Fibroblast of lung (primary cell): ENCODE data around the gene SNX20. TPM values are rescaled to one million over a fixed set of nuclear protein-coding genes. Genes with fewer than 3 reads are reported as not detected.

Experiments
- DNase-seq, 2 donors: peaks; one replicate each; pipeline versions ENCODE4 v3.0.0 to v3.0.0-alpha.2; 2010; ENCODE audit warnings: low read depth in 2 of 2
- H2AFZ ChIP-seq: 2 replicates; pipeline ENCODE4 v1.5.1; 2012; ENCODE audit warnings: low read length, control low read depth, inconsistent platforms
- H3K27ac ChIP-seq: 2 replicates; pipeline ENCODE4 v1.5.1; 2011; ENCODE audit warnings: low read length, control low read depth; ENCODE audit not compliant: insufficient read depth
- H3K27me3 ChIP-seq: 2 replicates; pipeline ENCODE4 v1.5.1; 2011; ENCODE audit warnings: mild to moderate bottlenecking, low read length; ENCODE audit not compliant: control insufficient read depth, insufficient read depth
- H3K36me3 ChIP-seq: 2 replicates; pipeline ENCODE4 v1.5.1; 2011; ENCODE audit warnings: low read length; ENCODE audit not compliant: control insufficient read depth, insufficient read depth
- H3K4me1 ChIP-seq: 2 replicates; pipeline ENCODE4 v1.5.1; 2011; ENCODE audit warnings: low read length; ENCODE audit not compliant: control insufficient read depth, insufficient read depth; ENCODE audit errors: extremely low read depth
- H3K4me2 ChIP-seq: 2 replicates; pipeline ENCODE4 v1.5.1; 2011; ENCODE audit warnings: low read length, control low read depth; ENCODE audit not compliant: insufficient read depth; ENCODE audit errors: extremely low read depth
- H3K4me3 ChIP-seq, 4 experiments: fragments of 200-600 bp in 1 of 4; sonication (generic) in 1 of 4; replicated peaks in 1 of 4; 2 replicates each; pipeline ENCODE4 v1.5.1; 2011 to 2016; ENCODE audit warnings: low read length in 4 of 4, low read depth in 3 of 4, mild to moderate bottlenecking in 3 of 4, control low read depth in 2 of 4, inconsistent platforms in 1 of 4, mixed read lengths in 1 of 4; ENCODE audit not compliant: insufficient read depth in 1 of 4; ENCODE audit errors: control extremely low read depth in 1 of 4
- H3K79me2 ChIP-seq: 2 replicates; pipeline ENCODE4 v1.5.1; 2012; ENCODE audit warnings: mild to moderate bottlenecking, low read length, inconsistent platforms; ENCODE audit not compliant: control insufficient read depth, insufficient read depth
- H3K9ac ChIP-seq: 2 replicates; pipeline ENCODE4 v1.5.1; 2011; ENCODE audit warnings: mild to moderate bottlenecking, low read length, control low read depth; ENCODE audit not compliant: insufficient read depth
- H3K9me3 ChIP-seq: 2 replicates; pipeline ENCODE4 v1.5.1; 2012; ENCODE audit warnings: low read depth, low read length; ENCODE audit not compliant: control insufficient read depth, insufficient read depth
- H4K20me1 ChIP-seq: 2 replicates; pipeline ENCODE4 v1.5.1; 2011; ENCODE audit warnings: low read length; ENCODE audit not compliant: control insufficient read depth, insufficient read depth; ENCODE audit errors: extremely low read depth
- CTCF ChIP-seq, 2 donors: IDR thresholded peaks in 1 of 2; conservative IDR thresholded peaks in 1 of 2; 1 replicate in 1 of 2; 2 replicates in 1 of 2; pipeline ENCODE4 v1.5.1; 2011 to 2012; ENCODE audit warnings: low read length in 2 of 2, control low read depth in 1 of 2, inconsistent platforms in 1 of 2, low read depth in 1 of 2, mild to moderate bottlenecking in 1 of 2
- EZH2 ChIP-seq: IDR thresholded peaks from 2 replicates; pipeline ENCODE4 v1.5.1; 2012; ENCODE audit warnings: low read length, control low read depth, mild to moderate bottlenecking; ENCODE audit errors: missing control alignments
- polyA plus RNA-seq, 2 donors: library from polyadenylated mRNA; depleted of rRNA in 1 of 2; stranded (reverse) in 1 of 2; unstranded in 1 of 2; fragments of >200 nt; gene quantifications; 2 replicates each; pipeline ENCODE4 v1.2.1, GENCODE V29; 2011 to 2012; ENCODE audit warnings: missing spikeins in 1 of 2
- total RNA-seq: library from RNA; depleted of rRNA; stranded (reverse); fragments of >200 nt; gene quantifications from 2 replicates; pipeline ENCODE4 v1.2.1, GENCODE V29; 2014

SNX20 gene
- total and polyA plus RNA-seq, 2 donors (not counting 1 experiment from before 2014, with no cell fraction given), result not detected

- H3K27ac ChIP-seq, result no peak overlapping the region
These were observed 30.9 kb upstream of the SNX20 start for GRCh38 chr16:50711862-50712559.

GRCh38 chr16:50711040-50711439, 29.9 kb upstream of the SNX20 start:
- H3K36me3 ChIP-seq, result no peaks in the 10 kb centered on the region
- H2AFZ ChIP-seq, result no peak overlapping the region
- no peaks in the 10 kb centered on the region for H4K20me1 ChIP-seq
- DNase-seq, result no peak
- no peaks in the 10 kb centered on the region for H3K9me3 ChIP-seq
- no peaks in the 10 kb centered on the region for H3K79me2 ChIP-seq
- no peak overlapping the region for H3K9ac ChIP-seq
- no peaks in the 10 kb centered on the region for H3K4me1 ChIP-seq
- H3K27me3 ChIP-seq, result no peaks in the 10 kb centered on the region
- TF ChIP-seq CTCF (conservative IDR thresholded peaks at IDR 0.05 in 1 of 2, IDR thresholded peaks at IDR 0.05 in 1 of 2; ENCODE audit: low read depth in 1 of 2, low read length in 2 of 2), result no peak
- no peak for TF ChIP-seq EZH2
- no peak overlapping the region for H3K4me3 ChIP-seq
- no peak overlapping the region for H3K27ac ChIP-seq
- no peak overlapping the region for H3K4me2 ChIP-seq

More at GRCh38 chr16:50711862-50712559, 30.9 kb upstream of the SNX20 start:
- no peak overlapping the region for H3K9ac ChIP-seq
- no peaks in the 10 kb centered on the region for H4K20me1 ChIP-seq
- H3K27me3 ChIP-seq, result no peaks in the 10 kb centered on the region
- TF ChIP-seq CTCF (conservative IDR thresholded peaks at IDR 0.05 in 1 of 2, IDR thresholded peaks at IDR 0.05 in 1 of 2; ENCODE audit: low read depth in 1 of 2, low read length in 2 of 2) (no peak), EZH2 (no peak)
- no peak overlapping the region for H2AFZ ChIP-seq
- no peaks in the 10 kb centered on the region for H3K4me1 ChIP-seq
- H3K4me3 ChIP-seq, result no peak overlapping the region
- no peaks in the 10 kb centered on the region for H3K9me3 ChIP-seq
- DNase-seq, result no peak
- H3K79me2 ChIP-seq, result no peaks in the 10 kb centered on the region
- no peak overlapping the region for H3K4me2 ChIP-seq
- H3K36me3 ChIP-seq, result no peaks in the 10 kb centered on the region

GRCh38 chr16:50709980-50710379, 28.9 kb upstream of the SNX20 start:
- no peak overlapping the region for H2AFZ ChIP-seq
- no peak for DNase-seq
- no peaks in the 10 kb centered on the region for H3K4me1 ChIP-seq
- no peaks in the 10 kb centered on the region for H3K27me3 ChIP-seq
- H3K4me3 ChIP-seq, result no peak overlapping the region
- no peak overlapping the region for H3K4me2 ChIP-seq
- no peaks in the 10 kb centered on the region for H3K9me3 ChIP-seq
- no peak overlapping the region for H3K27ac ChIP-seq
- no peaks in the 10 kb centered on the region for H3K36me3 ChIP-seq
- no peaks in the 10 kb centered on the region for H3K79me2 ChIP-seq
- TF ChIP-seq EZH2, result no peak
- no peak for TF ChIP-seq CTCF (conservative IDR thresholded peaks at IDR 0.05 in 1 of 2, IDR thresholded peaks at IDR 0.05 in 1 of 2; ENCODE audit: low read depth in 1 of 2, low read length in 2 of 2)
- no peak overlapping the region for H3K9ac ChIP-seq
- no peaks in the 10 kb centered on the region for H4K20me1 ChIP-seq
